ENCODE results near the gene RRAGA. TPM values are rescaled to one million over a fixed set of nuclear protein-coding genes. Genes with fewer than 3 reads are reported as not detected.
"Not testable (repeated sequence)": the region's sequence is repeated elsewhere in the genome, so short reads cannot be mapped to it uniquely, and the experiment has no call there.

RRAGA gene
- total RNA-seq, 6 experiments from 2014 or later: 34.3 to 47.0 (median 38.9) TPM

- Histone ChIP-seq H3K4me1 (no peaks in the 10 kb centered on the region), H3K4me3 (no peak overlapping the region), H3K9me3 (no peaks in the 10 kb centered on the region), H3K27ac (no peak overlapping the region), H3K36me3 (no peaks in the 10 kb centered on the region), H3K27me3 (no peaks in the 10 kb centered on the region)
- intact Hi-C loops (cut with DNase I): no loop called here
- WGBS (ENCODE audit: insufficient coverage, low coverage, low lambda C conversion rate, missing lambda C conversion rate): 69% methylated on average over 3 of the region's 3 CpGs
- ATAC-seq: no peak
- no peak for DNase-seq
- TF ChIP-seq, protein P1, sequence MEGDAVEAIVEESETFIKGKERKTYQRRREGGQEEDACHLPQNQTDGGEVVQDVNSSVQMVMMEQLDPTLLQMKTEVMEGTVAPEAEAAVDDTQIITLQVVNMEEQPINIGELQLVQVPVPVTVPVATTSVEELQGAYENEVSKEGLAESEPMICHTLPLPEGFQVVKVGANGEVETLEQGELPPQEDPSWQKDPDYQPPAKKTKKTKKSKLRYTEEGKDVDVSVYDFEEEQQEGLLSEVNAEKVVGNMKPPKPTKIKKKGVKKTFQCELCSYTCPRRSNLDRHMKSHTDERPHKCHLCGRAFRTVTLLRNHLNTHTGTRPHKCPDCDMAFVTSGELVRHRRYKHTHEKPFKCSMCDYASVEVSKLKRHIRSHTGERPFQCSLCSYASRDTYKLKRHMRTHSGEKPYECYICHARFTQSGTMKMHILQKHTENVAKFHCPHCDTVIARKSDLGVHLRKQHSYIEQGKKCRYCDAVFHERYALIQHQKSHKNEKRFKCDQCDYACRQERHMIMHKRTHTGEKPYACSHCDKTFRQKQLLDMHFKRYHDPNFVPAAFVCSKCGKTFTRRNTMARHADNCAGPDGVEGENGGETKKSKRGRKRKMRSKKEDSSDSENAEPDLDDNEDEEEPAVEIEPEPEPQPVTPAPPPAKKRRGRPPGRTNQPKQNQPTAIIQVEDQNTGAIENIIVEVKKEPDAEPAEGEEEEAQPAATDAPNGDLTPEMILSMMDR (IDR thresholded peaks at IDR 0.05): no peak
- no peak for TF ChIP-seq POLR2A (IDR thresholded peaks at IDR 0.05)
Measured at GRCh38 chr9:19020886-19021455, 28.3 kb upstream of the RRAGA start.

DNA sequence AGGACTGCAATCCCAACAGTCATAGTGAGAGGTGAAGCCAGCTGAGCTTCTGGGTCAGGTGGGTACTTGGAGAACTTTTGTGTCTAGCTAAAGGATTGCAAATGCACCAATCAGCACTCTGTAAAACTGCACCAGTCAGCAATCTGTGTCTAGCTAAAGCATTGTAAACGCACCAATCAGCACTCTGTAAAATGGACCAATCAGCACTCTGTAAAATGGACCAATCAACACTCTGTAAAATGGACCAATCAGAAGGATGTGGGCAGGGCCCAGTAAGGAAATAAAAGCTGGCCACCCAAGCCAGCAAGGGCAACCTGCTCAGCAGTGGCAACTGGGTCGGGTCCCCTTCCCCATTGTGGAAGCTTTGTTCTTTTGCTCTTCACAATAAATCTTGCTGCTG, 27.6 kb upstream of the RRAGA start:
- WGBS (ENCODE audit: insufficient coverage, low coverage, low lambda C conversion rate, missing lambda C conversion rate): 75% methylated on average over 1 of the region's 2 CpGs

GRCh38 chr9:19022206-19022605, 27.0 kb upstream of the RRAGA start:
- no peak for TF ChIP-seq POLR2A (IDR thresholded peaks at IDR 0.05)
- TF ChIP-seq, protein P1 (IDR thresholded peaks at IDR 0.05): no peak
- Histone ChIP-seq H3K36me3 (no peaks in the 10 kb centered on the region), H3K9me3 (no peaks in the 10 kb centered on the region), H3K4me3 (no peak overlapping the region), H3K27me3 (no peaks in the 10 kb centered on the region), H3K4me1 (no peaks in the 10 kb centered on the region), H3K27ac (no peak overlapping the region)
- DNase-seq (no peak), ATAC-seq (no peak)
- 80% methylated on average over 1 of the region's 2 CpGs for WGBS (ENCODE audit: insufficient coverage, low coverage, low lambda C conversion rate, missing lambda C conversion rate)
- intact Hi-C loops (cut with DNase I): no loop called here

More for the DNA sequence above, 27.6 kb upstream of the RRAGA start:
- H3K4me3 ChIP-seq; H3K27ac ChIP-seq; DNase-seq; H3K9me3 ChIP-seq; ATAC-seq; H3K27me3 ChIP-seq; intact Hi-C loops (cut with DNase I); H3K4me1 ChIP-seq; H3K36me3 ChIP-seq: not testable (repeated sequence)

GRCh38 chr9:19023078-19023477, 26.1 kb upstream of the RRAGA start:
- no peaks in the 10 kb centered on the region for H3K9me3 ChIP-seq
- no peak for DNase-seq
- intact Hi-C loops (cut with DNase I): no loop called here
- no peaks in the 10 kb centered on the region for H3K27me3 ChIP-seq
- no peaks in the 10 kb centered on the region for H3K36me3 ChIP-seq
- no peaks in the 10 kb centered on the region for H3K4me1 ChIP-seq
- H3K27ac ChIP-seq: no peak overlapping the region
- TF ChIP-seq POLR2A (IDR thresholded peaks at IDR 0.05): no peak
- TF ChIP-seq, protein P1 (IDR thresholded peaks at IDR 0.05): no peak
- 75% methylated on average over 5 of the region's 5 CpGs for WGBS (ENCODE audit: insufficient coverage, low coverage, low lambda C conversion rate, missing lambda C conversion rate)
- no peak for ATAC-seq
- no peak overlapping the region for H3K4me3 ChIP-seq

- H3K27me3 ChIP-seq: no peaks in the 10 kb centered on the region
- WGBS (ENCODE audit: insufficient coverage, low coverage, low lambda C conversion rate, missing lambda C conversion rate): 68% methylated on average over 6 of the region's 6 CpGs
- no peaks in the 10 kb centered on the region for H3K4me1 ChIP-seq
- no peak overlapping the region for H3K4me3 ChIP-seq
- ATAC-seq (no peak), DNase-seq (no peak)
- no peaks in the 10 kb centered on the region for H3K9me3 ChIP-seq
- intact Hi-C loops (cut with DNase I): no loop called here
- no peak for TF ChIP-seq POLR2A (IDR thresholded peaks at IDR 0.05)
- TF ChIP-seq, protein P1 (IDR thresholded peaks at IDR 0.05): no peak
- H3K27ac ChIP-seq: no peak overlapping the region
- no peaks in the 10 kb centered on the region for H3K36me3 ChIP-seq
Measured at GRCh38 chr9:19026375-19026774, 22.9 kb upstream of the RRAGA start.

All from right lobe of liver (tissue), 6 donors.